ENCODE data around the gene NOTUM.

- TF ChIP-seq CTCF (IDR thresholded peaks at IDR 0.05; ENCODE audit: low read depth, low read length, poor library complexity, severe bottlenecking) = no peak
- TF ChIP-seq EZH2phosphoT487 (IDR thresholded peaks at IDR 0.05; ENCODE audit: borderline replicate concordance, low read length) = no peak
These were observed 56.9 kb downstream of the NOTUM start for GRCh38 chr17:81903896-81904599.
